Heart right ventricle (tissue), 16 donors: ENCODE data around the gene SPACA9. TPM values are rescaled to one million over a fixed set of nuclear protein-coding genes. Genes with fewer than 3 reads are reported as not detected.

ENCODE experiments used
- ATAC-seq, 8 donors: fragments of 200-7000 bp; cut with Tn5 transposase; one replicate each; pipeline ENCODE4 v1.9.1; 2020; ENCODE audit warnings: mild to moderate bottlenecking in 8 of 8, moderate library complexity in 8 of 8, moderate number of reproducible peaks in 1 of 8
- DNase-seq, 2 donors: peaks; one replicate each; pipeline ENCODE4 v3.0.0-alpha.2; 2020
- H3K27ac ChIP-seq, 10 donors: fragments of 200-600 bp; sonication (generic) in 2 of 10; one replicate each; pipeline versions ENCODE4 v1.5.0 to v1.8.0; 2020 to 2022; ENCODE audit warnings: mild to moderate bottlenecking in 3 of 10
- H3K27me3 ChIP-seq, 7 donors: fragments of 200-600 bp; one replicate each; pipeline ENCODE4 v1.8.0; 2021 to 2022; ENCODE audit warnings: mild to moderate bottlenecking in 2 of 7
- H3K36me3 ChIP-seq, 9 donors: fragments of 200-600 bp; sonication (generic) in 1 of 9; one replicate each; pipeline versions ENCODE4 v1.5.0 to v1.8.0; 2020 to 2022; ENCODE audit warnings: mild to moderate bottlenecking in 2 of 9
- H3K4me1 ChIP-seq, 9 donors: fragments of 200-600 bp; sonication (generic) in 1 of 9; one replicate each; pipeline versions ENCODE4 v1.5.0 to v1.8.0; 2020 to 2022; ENCODE audit warnings: mild to moderate bottlenecking in 4 of 9
- H3K4me3 ChIP-seq, 10 donors: fragments of 200-600 bp; sonication (generic) in 2 of 10; one replicate each; pipeline versions ENCODE4 v1.5.0 to v1.8.0; 2020 to 2022; ENCODE audit warnings: mild to moderate bottlenecking in 7 of 10, moderate library complexity in 2 of 10
- H3K9me3 ChIP-seq, 11 donors: fragments of 200-600 bp in 10 of 11; sonication (generic) in 2 of 11; one replicate each; pipeline versions ENCODE4 v1.5.0 to v1.8.0; 2013 to 2022; ENCODE audit warnings: mild to moderate bottlenecking in 2 of 11, control low read depth in 1 of 11, moderate library complexity in 1 of 11
- CTCF ChIP-seq, 9 donors: fragments of 200-600 bp; sonication (generic) in 2 of 9; IDR thresholded peaks; one replicate each; pipeline versions ENCODE4 v1.5.0 to v1.8.0; 2021 to 2022; ENCODE audit warnings: antibody characterized with exemption in 9 of 9, mild to moderate bottlenecking in 5 of 9, moderate library complexity in 1 of 9
- WGBS, 2 donors: extraction: QIAGEN DNeasy Blood & Tissue Kit; methylation state at CpG; one replicate each; pipeline ENCODE4 v1.1.7; 2013; ENCODE audit warnings: inconsistent platforms in 1 of 2; 5-methylcytosine and 5-hydroxymethylcytosine counted together
- intact Hi-C, 10 donors: fragments of 100-400 bp; cut with DNase I; formaldehyde crosslinking; loops; one replicate each; pipeline versions ENCODE4 v1.11.1 to v1.14.2; 2022
- polyA plus RNA-seq, 2 donors: library from polyadenylated mRNA; stranded (reverse); fragments of 200-250 nt; gene quantifications; one replicate each; pipeline ENCODE4 v1.2.3, GENCODE V29; 2013
- total RNA-seq, 10 donors: library from RNA; stranded (reverse); fragmentation: NEBNext Ultra II Directional in 3 of 10; extraction: Animal tissue kit (Norgen Biotek cat#: 25700) in 3 of 10; gene quantifications; one replicate each; pipeline versions ENCODE4 v1.2.1 to v1.2.4, GENCODE V29; 2021 to 2023
- donor health status: Arrhythmogenic right ventricular cardiomyopathy.
- donor health status: ischemic (EF 13 %, LVEDD 7.1; RV severe dilation, severe dysfunction).
- donor health status: healthy with polysubstance abuse.
- donor health status: DM: no; HTN: yes; CAD: no.
- donor health status: DM: no; HTN: no; CAD: no.
- donor health status: ischemic (EF 25% LVEDD 6.9; RV normal size, moderate dysfunction).
- donor health status: ischemic (EF 25% LVEDD 5.7; RV mildly dilated, moderate dysfunction).
- donor health status: healthy.
- donor health status: DM: yes; HTN: yes; CAD: no.
- donor health status: Ischemic cardiomyopathy.
- donor health status: ischemic (EF 35%, LVEDD 5.7; RV mildly dilated, moderate dysfunction).
- donor health status: nonischemic (EF 11% LVEDD 7.7; RV severe dilation, severe dysfunction).
- donor health status: DM: yes; HTN: yes; CAD: no.
- donor health status: PGD.
- donor health status: ischemic (EF 29% LVEDD 5.4; RV normal size, mild dysfunction).
- donor health status: nonischemic (EF 23%, LVEDD 6.1; RV moderate dilation, normal function).

Gene SPACA9
- total and polyA plus RNA-seq, 12 donors, result 1.7 to 10.1 (median 5.5) TPM

- H3K36me3 ChIP-seq, result no peaks in the 10 kb centered on the region
- H3K4me3 ChIP-seq, result no peak overlapping the region
- no peak for DNase-seq
- H3K27ac ChIP-seq, result no peak overlapping the region
- no peak for ATAC-seq
- intact Hi-C loops, result no loop called here
- WGBS, 2 donors, result 65 to 71% methylated on average over 7 of the region's 7 CpGs
- no peak for TF ChIP-seq CTCF (IDR thresholded peaks at IDR 0.05)
- H3K4me1 ChIP-seq, result peaks cover 0 to 8% (median 5%) of the 10 kb centered on the region in 9 donors
- H3K27me3 ChIP-seq, result no peaks in the 10 kb centered on the region
- no peaks in the 10 kb centered on the region for H3K9me3 ChIP-seq
Observed at GRCh38 chr9:132873403-132873802, 5.3 kb upstream of the SPACA9 start.

- Histone ChIP-seq H3K9me3 (no peaks in the 10 kb centered on the region), H3K27ac (no peak overlapping the region), H3K27me3 (no peaks in the 10 kb centered on the region), H3K4me1 (peaks cover 2 to 16% (median 8%) of the 10 kb centered on the region in 9 donors), H3K4me3 (no peak overlapping the region), H3K36me3 (no peaks in the 10 kb centered on the region)
- intact Hi-C loops, result no loop called here
- no peak for TF ChIP-seq CTCF (IDR thresholded peaks at IDR 0.05)
- WGBS, 2 donors, result 84% methylated on average over 5 of the region's 5 CpGs
- no peak for ATAC-seq
- no peak for DNase-seq
Observed at GRCh38 chr9:132875159-132875558, 3.5 kb upstream of the SPACA9 start.

GRCh38 chr9:132876849-132877248, 1.8 kb upstream of the SPACA9 start:
- WGBS, 2 donors, result 85 to 93% methylated on average over 3 of the region's 3 CpGs
- H3K4me3 ChIP-seq, result no peak overlapping the region
- TF ChIP-seq CTCF (IDR thresholded peaks at IDR 0.05), result no peak
- H3K4me1 ChIP-seq, result peaks cover 2 to 16% (median 7%) of the 10 kb centered on the region in 9 donors
- intact Hi-C loops, result no loop called here
- H3K9me3 ChIP-seq, result no peaks in the 10 kb centered on the region
- DNase-seq (no peak), ATAC-seq (no peak)
- no peaks in the 10 kb centered on the region for H3K36me3 ChIP-seq
- no peak overlapping the region for H3K27ac ChIP-seq
- H3K27me3 ChIP-seq, result no peaks in the 10 kb centered on the region

- no peak overlapping the region for H3K27ac ChIP-seq
- H3K4me3 ChIP-seq, result peak overlapping the region in 9 of 10 donors; percentile 75 to 100 (median 91)
- H3K36me3 ChIP-seq, result no peaks in the 10 kb centered on the region
- peaks cover 2 to 16% (median 7%) of the 10 kb centered on the region in 9 donors for H3K4me1 ChIP-seq
- WGBS, 2 donors, result 38 to 48% methylated on average over 14 of the region's 14 CpGs
- H3K9me3 ChIP-seq, result no peaks in the 10 kb centered on the region
- no peak for TF ChIP-seq CTCF (IDR thresholded peaks at IDR 0.05)
- ATAC-seq, result no peak
- intact Hi-C loops, result no loop called here
- no peaks in the 10 kb centered on the region for H3K27me3 ChIP-seq
- DNase-seq, result no peak
Observed at GRCh38 chr9:132877458-132877823, 1.3 kb upstream of the SPACA9 start.
